SK-N-SH (cell line): ENCODE data around the gene NFIA. TPM values are rescaled to one million over a fixed set of nuclear protein-coding genes. Genes with fewer than 3 reads are reported as not detected.

Source experiments
- CTCF ChIA-PET: fragments of 300-600, 350-600 bp; formaldehyde crosslinking; extraction: SDS; loops from one replicate; lab custom pipeline; 2021; lab: Yijun Ruan, JAX
- POLR2A ChIA-PET: fragments of 350-600 bp; sonication (Branson Sonifier 250); formaldehyde crosslinking; extraction: SDS; loops from one replicate; lab custom pipeline; 2020; ENCODE audit warnings: antibody characterized with exemption, inconsistent platforms; lab: Yijun Ruan, JAX
- DNase-seq: peaks from one replicate; pipeline ENCODE4 v3.0.0; 2012
- H2AFZ ChIP-seq: fragments of 200-600 bp; sonication (generic); 2 replicates; pipeline ENCODE4 v1.8.1; 2016; ENCODE audit warnings: antibody characterized with exemption, mild to moderate bottlenecking, low read depth
- H3F3A ChIP-seq: fragments of 200-600 bp; sonication (generic); replicated peaks from 2 replicates; pipeline ENCODE3; 2016; ENCODE audit warnings: antibody characterized with exemption, mild to moderate bottlenecking; ENCODE audit not compliant: insufficient read depth
- H3K27ac ChIP-seq, 2 experiments: fragments of 200-500 bp in 1 of 2; fragments of 200-600 bp in 1 of 2; sonication (Bioruptor generic) in 1 of 2; sonication (generic), shearing (Covaris generic) in 1 of 2; 2 replicates each; pipeline versions ENCODE4 v1.5.1 to v1.6.1; 2014 to 2016; ENCODE audit warnings: low read depth in 2 of 2, inconsistent platforms in 1 of 2, low read length in 1 of 2, mild to moderate bottlenecking in 1 of 2, mixed read lengths in 1 of 2
- H3K27me3 ChIP-seq: fragments of 200-600 bp; sonication (generic), shearing (Covaris generic); 2 replicates; pipeline ENCODE4 v1.6.1; 2016; ENCODE audit warnings: mixed run types; ENCODE audit not compliant: insufficient read depth
- H3K36me3 ChIP-seq, 2 experiments: fragments of 200-500 bp in 1 of 2; fragments of 200-600 bp in 1 of 2; sonication (Bioruptor generic) in 1 of 2; sonication (generic) in 1 of 2; replicated peaks in 1 of 2; 2 replicates each; pipeline versions ENCODE3 to v1.5.1; 2014 to 2016; ENCODE audit warnings: low read length in 1 of 2, mild to moderate bottlenecking in 1 of 2; ENCODE audit not compliant: insufficient read depth in 2 of 2, control insufficient read depth in 1 of 2
- H3K4me1 ChIP-seq, 2 experiments: fragments of 200-500 bp in 1 of 2; fragments of 200-600 bp in 1 of 2; sonication (Bioruptor generic) in 1 of 2; sonication (generic), shearing (Covaris generic) in 1 of 2; 2 replicates each; pipeline versions ENCODE4 v1.5.1 to v1.6.1; 2014 to 2016; ENCODE audit warnings: low read depth in 1 of 2, low read length in 1 of 2, mixed run types in 1 of 2; ENCODE audit not compliant: insufficient read depth in 2 of 2, control insufficient read depth in 1 of 2
- H3K4me2 ChIP-seq: fragments of 200-600 bp; sonication (generic), shearing (Covaris generic); 2 replicates; pipeline ENCODE4 v1.6.1; 2017; ENCODE audit warnings: mixed run types
- H3K4me3 ChIP-seq, 2 experiments: fragments of 200-500 bp in 1 of 2; fragments of 200-600 bp in 1 of 2; sonication (Bioruptor generic) in 1 of 2; sonication (generic), shearing (Covaris generic) in 1 of 2; 2 replicates each; pipeline versions ENCODE4 v1.5.1 to v1.8.1; 2014 to 2016; ENCODE audit warnings: low read depth in 2 of 2, inconsistent platforms in 1 of 2, low read length in 1 of 2, mild to moderate bottlenecking in 1 of 2, mixed read lengths in 1 of 2, moderate library complexity in 1 of 2
- H3K79me2 ChIP-seq: fragments of 200-600 bp; sonication (generic); 2 replicates; pipeline ENCODE4 v1.8.1; 2017; ENCODE audit warnings: mild to moderate bottlenecking; ENCODE audit not compliant: insufficient read depth
- H3K9ac ChIP-seq: fragments of 200-600 bp; sonication (generic); 2 replicates; pipeline ENCODE4 v1.6.1; 2017; ENCODE audit warnings: mixed run types
- H3K9me2 ChIP-seq: fragments of 200-600 bp; sonication (generic); 2 replicates; pipeline ENCODE4 v1.6.1; 2017; ENCODE audit warnings: mixed run types
- H3K9me3 ChIP-seq: fragments of 200-600 bp; sonication (generic); 2 replicates; pipeline ENCODE4 v1.6.1; 2017; ENCODE audit warnings: mixed run types, mild to moderate bottlenecking, moderate library complexity
- H4K20me1 ChIP-seq: fragments of 200-600 bp; sonication (generic); 2 replicates; pipeline ENCODE4 v1.6.1; 2017; ENCODE audit warnings: mild to moderate bottlenecking, mixed run types; ENCODE audit not compliant: insufficient read depth
- FOXM1 ChIP-seq: IDR thresholded peaks from 2 replicates; pipeline ENCODE4 v1.4.0; 2012; ENCODE audit warnings: low read depth, mild to moderate bottlenecking
- IRF3 ChIP-seq: fragments of 150-350 bp; IDR thresholded peaks from 2 replicates; pipeline ENCODE4 v1.6.1; 2016; ENCODE audit warnings: mild to moderate bottlenecking, low read depth, low read length
- NRF1 ChIP-seq: IDR thresholded peaks from 2 replicates; pipeline ENCODE4 v1.6.1; 2012; ENCODE audit warnings: low read depth, mild to moderate bottlenecking, low read length
- RAD21 ChIP-seq: IDR thresholded peaks from 2 replicates; pipeline ENCODE4 v1.6.1; 2012; ENCODE audit warnings: mild to moderate bottlenecking, low read length
- SMC3 ChIP-seq: IDR thresholded peaks from 2 replicates; pipeline ENCODE4 v1.6.1; 2012; ENCODE audit warnings: low read depth, low read length, improper control_type of control experiment
- TAF1 ChIP-seq: IDR thresholded peaks from 2 replicates; pipeline ENCODE4 v1.6.1; 2012; ENCODE audit warnings: low read depth, mild to moderate bottlenecking, low read length, moderate library complexity, borderline replicate concordance
- WGBS: methylation state at CpG from one replicate; pipeline ENCODE4 v1.1.6; 2017; ENCODE audit warnings: low lambda C conversion rate; 5-methylcytosine and 5-hydroxymethylcytosine counted together
- polyA plus RNA-seq, 3 experiments: library from polyadenylated mRNA; depleted of rRNA; stranded (reverse); fragments of >200 nt; gene quantifications; 2 replicates each; pipeline ENCODE4 v1.2.3, GENCODE V29; 2012
- TF ChIP-seq, protein P1 (sequence below): IDR thresholded peaks from 2 replicates; pipeline ENCODE4 v1.4.0; 2012; ENCODE audit warnings: low read depth, borderline replicate concordance

The NFIA gene
- polyA plus RNA-seq, 1 of the 3 experiments (the other 2 are of a cell fraction): 3.3 TPM

DNA sequence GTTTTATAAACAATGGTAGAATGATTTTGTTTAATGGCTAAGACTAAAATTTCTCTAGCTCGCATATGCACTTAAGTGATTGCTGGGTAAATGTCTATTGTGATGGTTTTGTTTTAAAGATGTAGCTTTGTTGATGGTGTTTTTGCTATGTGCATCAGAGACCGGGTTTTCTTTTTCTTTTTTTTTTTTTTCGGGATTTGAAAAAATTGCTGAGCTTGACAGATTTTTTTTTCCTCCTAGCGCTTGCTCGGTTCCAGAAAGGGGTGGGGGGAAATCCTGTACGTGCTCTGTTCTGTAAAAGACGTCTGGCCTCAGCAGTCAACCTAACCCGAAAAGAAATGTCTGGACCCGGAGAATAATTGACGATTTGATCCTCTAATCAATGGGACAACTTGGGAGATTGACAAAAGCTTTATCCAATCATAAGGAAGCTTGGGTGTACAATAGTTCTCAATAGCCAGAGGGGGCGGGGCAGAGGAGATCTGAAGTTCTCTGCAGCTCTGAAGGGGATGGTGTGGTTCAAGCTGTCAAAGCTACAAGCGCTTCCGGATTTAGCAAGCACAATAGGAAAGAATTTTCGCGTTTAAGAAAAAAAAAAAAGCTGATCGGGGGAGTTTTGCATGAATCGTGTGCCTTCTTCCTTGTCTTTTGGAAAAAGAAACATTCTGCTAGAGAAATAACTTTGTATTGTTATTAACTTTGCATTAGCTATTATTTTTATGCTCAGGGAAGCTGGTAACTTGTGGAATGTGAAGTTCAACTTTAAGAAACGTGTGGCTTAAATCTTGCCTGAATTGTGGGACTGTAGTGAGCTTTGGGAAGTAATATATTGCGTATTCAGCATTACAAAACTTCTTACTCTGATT lies 4.5 kb upstream of the NFIA start (continued):
- peak; percentile 49 for TF ChIP-seq IRF3

DNA sequence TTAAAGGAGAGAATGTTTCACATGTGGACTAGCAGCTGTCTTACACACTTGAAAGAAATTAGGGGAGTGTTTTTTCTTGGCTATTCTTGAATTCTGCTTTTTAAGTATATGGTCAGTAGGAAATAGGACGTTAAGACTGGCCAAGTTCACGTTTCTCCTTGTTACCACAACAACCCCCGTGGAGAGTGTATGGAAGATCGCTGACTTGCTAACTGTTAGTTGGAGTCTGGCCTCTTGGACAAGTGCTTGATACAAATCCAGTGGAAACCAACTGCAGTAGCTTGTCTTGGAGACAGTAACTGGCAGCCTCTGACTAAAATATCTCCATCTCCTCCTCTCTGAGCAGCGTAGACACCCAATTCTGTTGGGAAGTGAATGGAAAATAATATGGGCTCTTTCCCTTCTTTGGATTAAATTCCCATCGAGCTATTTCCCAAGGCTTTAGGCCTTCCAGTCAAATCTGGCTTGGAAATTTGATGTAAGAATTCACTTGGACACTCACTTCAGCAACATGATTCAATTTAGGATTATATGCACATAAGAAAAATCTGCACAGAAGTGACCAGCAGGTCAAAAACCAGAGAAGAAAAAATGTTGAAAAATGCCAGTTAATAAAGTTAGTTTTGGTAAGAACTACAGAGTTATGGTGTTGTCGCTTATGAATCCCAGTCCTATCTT lies 3.6 kb upstream of the NFIA start:
- Histone ChIP-seq H3K4me3 (peak overlapping the region; percentile 60 to 76; a peak in 3 of 4 replicates), H2AFZ (peak overlapping the region; percentile 86)
- POLR2A ChIA-PET: interaction anchor here (1.2 to 2.9 kb wide), 2 partner anchors 29 to 191 kb away, joined by 3 to 14 read pairs; no protein-coding TSS in a partner anchor

More for the DNA sequence above, 3.6 kb upstream of the NFIA start:
- CTCF ChIA-PET: interaction anchor here (0.7 to 4.6 kb wide), 10 partner anchors 10 to 1110 kb away, joined by 3 to 43 read pairs (median 3); no protein-coding TSS in a partner anchor
- Histone ChIP-seq H3K27ac (peak overlapping the region; percentile 80 to 91), H3K4me1 (peaks cover 31 to 33% of the 10 kb centered on the region in 2 experiments), H3K9me3 (no peaks in the 10 kb centered on the region), H4K20me1 (no peaks in the 10 kb centered on the region), H3K27me3 (no peaks in the 10 kb centered on the region), H3K79me2 (peaks cover 1% of the 10 kb centered on the region; the same call in 1 of the 2 replicates), H3K9me2 (no peaks in the 10 kb centered on the region), H3K36me3 (no peaks in the 10 kb centered on the region), H3K4me2 (peak overlapping the region; percentile 82), H3K9ac (peak overlapping the region; percentile 38; the same call in 1 of the 2 replicates), H3F3A (peaks cover 34% of the 10 kb centered on the region)
- 44% methylated on average over 7 of the region's 7 CpGs for WGBS
- no peak for DNase-seq
- TF ChIP-seq FOXM1 (no peak), NRF1 (no peak), SMC3 (no peak), TAF1 (no peak), IRF3 (no peak), RAD21 (no peak)
- TF ChIP-seq, protein P1, sequence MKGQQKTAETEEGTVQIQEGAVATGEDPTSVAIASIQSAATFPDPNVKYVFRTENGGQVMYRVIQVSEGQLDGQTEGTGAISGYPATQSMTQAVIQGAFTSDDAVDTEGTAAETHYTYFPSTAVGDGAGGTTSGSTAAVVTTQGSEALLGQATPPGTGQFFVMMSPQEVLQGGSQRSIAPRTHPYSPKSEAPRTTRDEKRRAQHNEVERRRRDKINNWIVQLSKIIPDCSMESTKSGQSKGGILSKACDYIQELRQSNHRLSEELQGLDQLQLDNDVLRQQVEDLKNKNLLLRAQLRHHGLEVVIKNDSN: no peak
